NOMO-1 treated with dmso at 0.1 percent for 144 hours (cell line): Measurements from ENCODE around the gene DRD5.

Source experiments
- DNase-seq: peaks from one replicate; lab custom pipeline; 2025; ENCODE audit not compliant: unreplicated experiment; lab: John Stamatoyannopoulos, UW

Gene DRD5

DNA sequence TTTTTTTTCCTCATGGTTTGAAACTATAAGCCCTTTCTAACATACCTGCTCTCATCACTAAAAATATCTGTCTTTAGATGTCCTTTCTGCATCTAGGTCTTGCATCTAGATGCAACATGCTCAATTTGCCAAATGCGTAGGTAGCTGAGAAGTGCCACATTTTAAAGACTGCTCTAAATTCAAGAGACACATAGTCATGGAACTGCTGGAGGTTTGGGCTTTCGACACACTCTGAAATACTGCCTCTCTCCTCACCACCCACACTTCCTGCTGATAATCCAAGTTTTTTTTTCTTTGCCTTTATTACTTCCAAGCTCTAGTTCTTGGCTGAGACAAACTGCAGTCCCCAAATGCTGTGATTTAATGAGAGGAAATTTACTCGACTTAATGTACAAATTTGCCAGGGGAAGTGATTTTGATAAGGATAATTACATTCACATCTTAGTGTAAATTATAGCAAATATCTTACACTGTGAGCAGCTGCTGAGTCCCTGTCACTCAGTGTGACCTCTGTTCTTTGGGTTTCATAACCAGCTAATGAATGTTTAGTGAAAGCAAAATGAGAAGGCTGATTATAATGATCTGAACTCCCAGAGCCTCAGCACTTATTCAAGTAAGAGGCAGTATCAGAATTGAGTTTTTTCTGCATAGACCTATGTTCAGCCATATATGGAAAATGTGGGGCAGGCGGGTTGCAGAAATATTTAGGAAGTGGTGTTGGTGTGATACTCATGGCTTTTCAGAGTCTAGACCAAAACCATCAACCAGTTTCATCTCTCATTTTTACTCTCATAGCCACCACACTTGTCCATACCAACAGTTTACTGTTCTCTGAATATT lies 31.3 kb downstream of the DRD5 start:
- no peak for DNase-seq

GRCh38 chr4:9816285-9816684 lies 34.9 kb downstream of the DRD5 start:
- DNase-seq: no peak

- DNase-seq: no peak
Measured at GRCh38 chr4:9820343-9820742, 38.9 kb downstream of the DRD5 start.

DNA sequence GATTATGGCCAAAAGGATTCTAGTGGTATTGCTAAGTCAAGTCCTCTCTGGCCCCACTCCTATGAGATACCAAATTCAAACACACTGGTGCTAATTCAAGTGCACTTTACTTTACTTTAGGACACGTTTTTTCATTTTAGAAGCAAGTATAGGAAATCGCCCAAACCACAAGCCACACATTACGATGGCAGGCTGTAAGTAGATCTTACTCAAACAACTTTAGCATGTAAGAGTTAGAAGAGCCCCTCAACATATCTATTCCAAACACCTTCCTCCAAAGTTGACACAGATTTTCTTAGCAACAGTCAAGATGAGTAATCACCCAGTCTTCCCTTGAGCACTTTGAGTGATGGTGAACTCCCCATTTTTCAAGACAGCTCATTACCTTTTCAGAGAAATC lies 43.6 kb downstream of the DRD5 start:
- DNase-seq: no peak

- no peak for DNase-seq
Measured at GRCh38 chr4:9826551-9826950, 45.1 kb downstream of the DRD5 start.

DNA sequence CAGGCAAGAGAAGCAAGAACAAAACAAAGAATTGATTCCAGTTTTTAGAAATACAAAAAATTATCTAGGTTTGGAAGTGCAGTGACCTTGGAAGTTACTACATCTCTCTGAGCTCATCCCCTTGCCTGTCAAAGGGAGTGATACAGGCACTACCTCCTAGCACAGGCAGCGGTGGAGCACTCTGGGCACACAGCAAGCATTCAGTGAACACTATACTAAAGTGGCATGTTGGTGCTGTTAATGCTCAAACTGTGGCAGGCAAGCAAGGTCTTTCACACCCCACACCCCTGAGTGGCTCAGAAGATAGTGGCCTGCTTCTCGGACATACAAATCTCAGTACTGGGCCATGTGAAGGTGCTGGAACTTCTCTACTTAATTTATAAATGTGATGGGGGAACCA lies 51.2 kb downstream of the DRD5 start:
- DNase-seq: no peak

GRCh38 chr4:9833421-9833820 lies 52.0 kb downstream of the DRD5 start:
- no peak for DNase-seq
